Measurements from ENCODE around the gene RIPPLY1.
"Not testable (repeated sequence)": the region's sequence is repeated elsewhere in the genome, so short reads cannot be mapped to it uniquely, and the experiment has no call there.

The RIPPLY1 gene

GRCh38 chrX:106912864-106913263 is 9.7 kb upstream of the RIPPLY1 start:
- no peak for DNase-seq (ENCODE audit: low read depth in 2 of 2)

DNA sequence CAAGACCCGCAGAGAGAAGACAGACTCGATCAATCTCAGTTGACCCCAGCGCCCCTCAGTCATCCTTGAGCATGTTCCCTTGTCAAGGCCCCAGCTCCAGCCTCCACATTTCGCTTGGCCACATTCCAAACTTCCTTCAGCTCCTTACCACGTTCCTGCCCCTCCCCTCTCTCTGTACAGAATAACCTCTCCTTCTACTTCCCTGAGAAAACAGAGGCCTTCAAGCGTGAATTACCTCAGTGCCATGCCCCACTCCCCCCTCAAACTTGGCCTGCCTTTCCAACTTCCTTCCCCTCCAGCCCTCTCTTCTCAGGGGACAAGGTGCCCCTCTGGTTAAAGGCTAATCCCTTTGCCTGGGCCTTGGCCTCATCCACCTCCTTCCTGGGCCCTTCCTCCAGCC is 3.2 kb upstream of the RIPPLY1 start:
- no peak for DNase-seq (ENCODE audit: low read depth in 2 of 2)

- DNase-seq (ENCODE audit: low read depth in 2 of 2) = no peak
Observed at GRCh38 chrX:106905064-106905708, 2.0 kb upstream of the RIPPLY1 start.

- DNase-seq (ENCODE audit: low read depth in 2 of 2) = no peak
Observed at GRCh38 chrX:106903856-106904528, 851 bp upstream of the RIPPLY1 start.

- DNase-seq (ENCODE audit: low read depth in 2 of 2) = no peak
Observed at GRCh38 chrX:106902684-106903083, 457 bp downstream of the RIPPLY1 start.

- DNase-seq (ENCODE audit: low read depth in 2 of 2) = no peak
Observed at GRCh38 chrX:106901781-106902219, 1.3 kb downstream of the RIPPLY1 start.

- no peak for DNase-seq (ENCODE audit: low read depth in 2 of 2)
Observed at GRCh38 chrX:106901341-106901740, 1.8 kb downstream of the RIPPLY1 start.

GRCh38 chrX:106899841-106900240 is 3.3 kb downstream of the RIPPLY1 start:
- DNase-seq (ENCODE audit: low read depth in 2 of 2) = no peak

GRCh38 chrX:106899276-106899675 is 3.9 kb downstream of the RIPPLY1 start:
- no peak for DNase-seq (ENCODE audit: low read depth in 2 of 2)

DNA sequence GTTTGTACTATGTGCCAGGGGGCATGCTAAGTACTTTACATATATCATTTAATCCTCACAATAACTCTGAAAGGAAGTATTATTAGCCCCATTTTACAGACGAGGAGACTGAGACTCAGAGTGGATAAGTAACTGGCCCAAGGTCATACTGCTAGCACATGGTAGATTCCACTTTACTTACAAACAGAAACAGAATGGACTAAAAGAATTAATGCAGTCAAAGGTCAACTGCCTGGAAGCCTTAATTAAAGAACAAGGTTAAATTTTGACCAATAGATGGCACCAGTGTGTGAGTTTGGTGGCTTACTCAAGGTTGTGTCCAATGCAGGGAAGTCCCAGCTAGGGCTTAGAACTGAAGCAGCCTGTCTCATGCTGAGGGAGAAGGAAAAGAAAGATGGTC is 4.7 kb downstream of the RIPPLY1 start:
- DNase-seq (ENCODE audit: low read depth in 2 of 2) = no peak

DNA sequence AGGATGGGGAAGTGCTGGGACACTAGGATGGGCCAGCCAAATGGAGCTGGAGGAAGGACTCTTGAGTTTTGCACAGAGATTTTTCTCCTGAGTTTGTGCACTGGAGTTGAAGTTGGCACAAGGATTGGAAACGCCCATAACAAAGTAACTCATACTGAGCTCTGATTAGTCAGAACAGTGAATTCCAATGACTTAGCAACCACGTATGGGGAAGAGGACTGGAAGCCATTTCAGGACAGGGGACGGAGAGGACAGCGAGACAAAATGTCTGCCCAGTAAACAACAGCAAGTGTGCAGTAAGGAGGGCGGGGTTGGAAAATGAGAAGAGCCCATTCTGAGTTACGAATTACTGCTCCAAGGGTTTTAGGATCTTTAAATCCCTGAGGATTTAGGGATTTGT is 5.9 kb downstream of the RIPPLY1 start:
- DNase-seq (ENCODE audit: low read depth in 2 of 2) = no peak

DNA sequence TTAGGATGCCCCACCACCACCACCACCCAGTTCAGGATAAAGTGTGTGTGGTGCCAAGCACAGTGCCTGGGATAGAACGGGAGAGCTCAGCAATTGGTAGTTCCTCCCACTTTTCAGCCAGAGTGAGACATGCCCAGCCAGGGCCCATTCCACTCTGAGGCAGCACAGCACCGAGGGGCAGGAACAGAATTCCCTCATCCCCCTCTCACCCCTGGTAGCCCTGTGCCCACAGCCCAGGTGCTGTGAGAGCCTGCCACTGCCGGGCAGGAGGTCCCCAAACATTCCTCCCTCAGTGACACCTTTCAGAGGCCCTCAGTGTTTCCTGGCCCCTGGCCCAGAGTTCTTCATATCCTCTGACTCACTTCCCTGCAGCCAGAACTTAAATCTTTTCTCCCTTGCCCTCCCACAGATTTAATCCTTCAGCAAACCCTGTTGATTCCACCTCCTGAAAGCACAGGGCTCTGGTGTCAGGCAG is 8.1 kb downstream of the RIPPLY1 start:
- DNase-seq (ENCODE audit: low read depth in 2 of 2) = no peak

DNA sequence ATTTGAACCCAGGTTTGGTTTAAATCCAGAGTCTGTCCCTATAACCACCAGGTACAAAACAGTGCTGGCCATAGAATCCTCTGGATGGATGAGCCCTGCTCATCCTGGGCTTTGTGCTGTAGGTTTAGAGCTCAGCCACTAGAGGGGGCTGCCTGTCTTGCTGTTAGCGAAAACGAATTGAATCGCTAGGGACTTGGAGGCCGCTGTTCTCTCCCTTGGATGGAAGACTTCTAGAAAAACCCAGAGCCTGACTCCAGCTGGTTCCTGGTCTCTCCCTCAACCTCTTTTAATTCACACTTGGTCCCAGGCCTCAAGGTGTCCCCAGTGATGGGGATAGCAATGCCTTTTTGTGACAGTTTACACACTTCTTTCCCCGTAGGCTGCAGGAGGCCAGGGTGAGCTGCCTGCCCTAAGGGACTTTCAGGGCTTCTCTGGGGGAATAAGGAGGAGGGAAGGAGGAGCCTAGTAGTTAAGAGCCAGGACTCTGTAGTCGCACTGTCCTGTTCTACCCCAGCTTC is 8.7 kb downstream of the RIPPLY1 start:
- peak in 1 of 2 donors; percentile 17 for DNase-seq (ENCODE audit: low read depth in 2 of 2)

GRCh38 chrX:106891762-106892460 is 11.2 kb downstream of the RIPPLY1 start:
- no peak for DNase-seq (ENCODE audit: low read depth in 2 of 2)

DNA sequence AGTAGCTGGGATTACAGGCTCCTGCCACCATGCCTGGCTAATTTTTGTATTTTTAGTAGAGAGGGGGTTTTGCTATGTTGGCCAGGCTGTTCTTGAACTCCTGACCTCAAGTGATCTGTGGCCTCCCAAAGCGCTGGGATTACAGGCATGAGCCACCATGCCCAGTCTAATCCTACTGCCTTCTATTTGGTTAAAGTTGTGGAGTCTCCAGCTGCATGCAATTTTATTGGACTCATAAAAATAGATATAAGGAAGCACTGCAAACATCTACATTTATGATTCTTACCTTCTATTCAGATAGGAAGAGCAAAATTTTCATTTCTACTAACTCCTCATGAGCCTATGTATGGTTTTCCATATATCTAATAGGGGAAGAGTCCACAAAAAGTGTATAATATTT is 13.7 kb downstream of the RIPPLY1 start:
- no peak for DNase-seq (ENCODE audit: low read depth in 2 of 2)

DNA sequence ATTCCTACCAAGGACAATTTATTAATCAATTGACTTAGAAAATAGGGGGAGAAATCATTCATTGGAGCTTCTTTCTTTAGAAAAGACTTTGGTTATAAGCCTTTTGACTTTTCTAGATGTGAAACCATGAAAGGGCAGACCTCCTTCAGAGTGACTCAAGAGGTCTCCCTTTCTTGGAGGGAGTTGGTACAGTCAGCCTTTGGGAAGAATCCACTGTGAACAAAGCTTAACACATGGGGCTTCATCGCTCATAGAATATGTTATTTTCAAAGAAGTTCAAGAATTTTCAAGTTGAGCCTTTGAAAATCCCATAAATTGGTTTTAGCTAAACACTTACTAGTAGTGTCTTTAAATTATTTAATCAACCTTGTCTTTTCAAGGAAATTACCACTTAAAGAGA is 28.0 kb downstream of the RIPPLY1 start:
- no peak for DNase-seq (ENCODE audit: low read depth in 2 of 2)

DNA sequence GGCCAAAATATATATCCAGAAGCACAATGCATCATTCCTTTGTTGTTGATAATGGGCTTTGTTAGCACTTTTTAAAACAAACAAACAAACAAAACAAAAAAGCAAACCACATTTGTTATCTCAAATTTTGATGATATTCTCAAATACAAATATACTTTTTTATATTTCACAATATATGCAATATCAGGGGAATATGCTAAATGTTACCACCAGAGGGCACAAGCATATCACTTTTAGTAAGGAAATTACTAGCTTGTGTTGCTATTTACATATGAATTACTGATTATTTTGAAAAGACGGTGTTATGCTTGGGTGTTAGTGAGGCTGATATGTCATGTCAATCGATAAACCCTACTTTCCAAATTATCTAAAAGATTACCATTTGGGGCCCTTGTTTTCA is 29.1 kb downstream of the RIPPLY1 start:
- no peak for DNase-seq (ENCODE audit: low read depth in 2 of 2)

DNA sequence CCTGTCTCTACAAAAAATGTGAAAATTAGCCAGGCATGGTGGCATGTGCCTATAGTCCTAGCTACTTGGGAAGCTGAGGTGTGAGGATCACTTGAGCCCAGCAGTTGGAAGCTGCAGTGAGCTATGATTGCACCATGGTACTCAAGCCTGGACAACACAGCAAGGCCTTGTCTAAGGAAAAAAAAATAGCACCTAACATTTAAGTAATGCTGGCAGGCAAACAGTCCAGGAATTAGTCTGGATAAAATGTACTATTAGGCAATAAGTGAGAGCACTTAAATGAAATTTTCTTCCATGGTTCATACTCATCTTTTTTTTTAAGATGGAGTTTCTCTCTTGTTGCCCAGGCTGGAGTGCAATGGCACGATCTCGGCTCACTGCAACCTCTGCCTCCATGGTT is 30.3 kb downstream of the RIPPLY1 start:
- not testable (repeated sequence) for DNase-seq (ENCODE audit: low read depth in 2 of 2)

DNA sequence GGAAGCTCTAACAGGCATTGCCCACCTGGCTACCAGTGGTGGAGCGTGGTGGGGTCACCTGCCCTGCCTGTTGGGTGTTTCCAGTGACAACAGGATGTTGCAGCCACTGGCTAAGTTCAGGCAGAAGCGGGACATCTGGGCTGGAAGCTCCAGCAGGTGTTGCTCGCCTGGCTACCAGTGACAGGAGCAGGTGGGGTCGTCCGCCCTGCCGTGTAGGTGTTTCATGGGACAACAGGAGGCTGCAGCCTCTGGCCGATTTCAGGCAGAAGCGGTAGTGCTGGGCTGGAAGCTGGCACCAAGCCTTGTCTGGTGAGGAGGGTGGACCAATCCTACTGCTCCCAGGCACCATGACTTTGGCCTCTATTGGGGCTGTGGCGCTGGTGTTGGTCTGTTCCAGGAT is 39.4 kb downstream of the RIPPLY1 start:
- no peak for DNase-seq (ENCODE audit: low read depth in 2 of 2)

GRCh38 chrX:106862972-106863688 is 40.0 kb downstream of the RIPPLY1 start:
- DNase-seq (ENCODE audit: low read depth in 2 of 2) = peak in 1 of 2 donors; percentile 0
